AG04450 (cell line): ENCODE results near the gene CCDC40. TPM values are rescaled to one million over a fixed set of nuclear protein-coding genes. Genes with fewer than 3 reads are reported as not detected.

Source experiments
- CTCF ChIA-PET: fragments of 300-600, 350-600 bp; formaldehyde crosslinking; extraction: SDS; loops from one replicate; lab custom pipeline; 2022; ENCODE audit warnings: antibody characterized with exemption, inconsistent platforms; lab: Charles Lee
- POLR2A ChIA-PET: fragments of 350-600 bp; formaldehyde crosslinking; extraction: SDS; loops from one replicate; lab custom pipeline; 2021; ENCODE audit warnings: antibody characterized with exemption, inconsistent platforms; lab: Yijun Ruan, JAX
- DNase-seq: peaks from one replicate; pipeline ENCODE4 v3.0.0-alpha.2; 2011; ENCODE audit warnings: low read depth, low spot score
- H3K27ac ChIP-seq: one replicate; pipeline ENCODE4 v1.5.1; 2012; ENCODE audit warnings: low read depth, low read length, control low read depth
- H3K27me3 ChIP-seq: one replicate; pipeline ENCODE4 v1.6.0; 2012; ENCODE audit warnings: low read length; ENCODE audit not compliant: control insufficient read depth, insufficient read depth
- H3K4me3 ChIP-seq: 2 replicates; pipeline ENCODE4 v1.5.1; 2011; ENCODE audit warnings: mild to moderate bottlenecking, low read depth, low read length, control low read depth
- H3K9me3 ChIP-seq: 2 replicates; pipeline ENCODE4 v1.5.1; 2012; ENCODE audit warnings: low read length; ENCODE audit not compliant: control insufficient read depth, insufficient read depth
- CTCF ChIP-seq: IDR thresholded peaks from 2 replicates; pipeline ENCODE4 v1.5.1; 2011; ENCODE audit warnings: low read depth, low read length, control low read depth, inconsistent platforms
- polyA plus RNA-seq: library from polyadenylated mRNA; depleted of rRNA; stranded (reverse); fragments of >200 nt; gene quantifications from 2 replicates; pipeline ENCODE4 v1.2.3, GENCODE V29; 2011

The CCDC40 gene
- polyA plus RNA-seq, 1 experiment: 2.4 TPM

GRCh38 chr17:80021600-80021999, 14.8 kb upstream of the CCDC40 start:
- no peak for DNase-seq
- Histone ChIP-seq H3K4me3 (no peak overlapping the region), H3K9me3 (no peaks in the 10 kb centered on the region), H3K27me3 (no peaks in the 10 kb centered on the region), H3K27ac (no peak overlapping the region)
- ChIA-PET CTCF (interaction anchor here (2.0 kb wide), 1 partner anchor 13 kb away, joined by 6 read pairs; no protein-coding TSS in a partner anchor), POLR2A (no interaction called here)
- TF ChIP-seq CTCF: no peak

GRCh38 chr17:80023481-80024205, 12.8 kb upstream of the CCDC40 start:
- POLR2A ChIA-PET: no interaction called here
- no peak for DNase-seq
- no peak overlapping the region for H3K4me3 ChIP-seq

GRCh38 chr17:80024206-80024972, 12.1 kb upstream of the CCDC40 start:
- DNase-seq: no peak
- no peak overlapping the region for H3K27ac ChIP-seq
- no peaks in the 10 kb centered on the region for H3K9me3 ChIP-seq
- ChIA-PET POLR2A (no interaction called here), CTCF (no interaction called here)
- H3K27me3 ChIP-seq: no peaks in the 10 kb centered on the region
- H3K4me3 ChIP-seq: no peak overlapping the region
- no peak for TF ChIP-seq CTCF

More at GRCh38 chr17:80023481-80024205, 12.8 kb upstream of the CCDC40 start:
- CTCF ChIA-PET: interaction anchor here (2.0 kb wide), 1 partner anchor 15 kb away, joined by 6 read pairs; no protein-coding TSS in a partner anchor
- no peak for TF ChIP-seq CTCF
- Histone ChIP-seq H3K9me3 (no peaks in the 10 kb centered on the region), H3K27me3 (no peaks in the 10 kb centered on the region), H3K27ac (no peak overlapping the region)

- Histone ChIP-seq H3K4me3 (no peak overlapping the region), H3K27me3 (no peaks in the 10 kb centered on the region), H3K9me3 (no peaks in the 10 kb centered on the region), H3K27ac (no peak overlapping the region)
- ChIA-PET POLR2A (no interaction called here), CTCF (interaction anchor here (6.9 kb wide), 1 partner anchor 18 kb away, joined by 45 read pairs; no protein-coding TSS in a partner anchor)
- TF ChIP-seq CTCF: no peak
- no peak for DNase-seq
Measured at GRCh38 chr17:80025140-80025539, 11.3 kb upstream of the CCDC40 start.

- POLR2A ChIA-PET: no interaction called here
- CTCF ChIA-PET: interaction anchor here (6.9 kb wide), 1 partner anchor 18 kb away, joined by 45 read pairs; no protein-coding TSS in a partner anchor
- Histone ChIP-seq H3K27me3 (no peaks in the 10 kb centered on the region), H3K27ac (peak overlapping the region; percentile 47), H3K9me3 (no peaks in the 10 kb centered on the region; the same call in 1 of the 2 replicates), H3K4me3 (no peak overlapping the region)
- DNase-seq: no peak
- no peak for TF ChIP-seq CTCF
Measured at GRCh38 chr17:80025796-80026195, 10.6 kb upstream of the CCDC40 start.
